ENCODE results near the gene FBXO42. TPM values are rescaled to one million over a fixed set of nuclear protein-coding genes. Genes with fewer than 3 reads are reported as not detected.

The FBXO42 gene
- total and polyA plus RNA-seq, 9 of the 15 experiments (the other 6 are each of a cell fraction or from before 2014, with no cell fraction given): 7.2 to 24.8 (median 17.4) TPM

- Histone ChIP-seq H3K4me2 (ENCODE audit: insufficient read depth, low read length) (peak overlapping the region; percentile 99), H2AFZ (ENCODE audit: low read depth, low read length) (peak overlapping the region; percentile 87), H3K9me3 (replicated peaks; ENCODE audit: control insufficient read depth, insufficient read depth, low read depth, low read length) (0 out of 2 replicates have a peak, but pooled peaks cover 3% of the 10 kb centered on the region), H3K9ac (ENCODE audit: insufficient read depth in 1 of 2, low read depth in 2 of 2, low read length in 2 of 2) (peak overlapping the region; percentile 89 to 92), H3K36me3 (ENCODE audit: control insufficient read depth, insufficient read depth, low read length) (peaks cover 13% of the 10 kb centered on the region; the same call in 2 of the 3 replicates), H3K27ac (ENCODE audit: extremely low read depth, low read depth, low read length) (peak overlapping the region; percentile 77; the same call in 2 of the 3 replicates), H3K27me3 (ENCODE audit: control insufficient read depth in 2 of 2, insufficient read depth in 2 of 2, low read length in 2 of 2) (no peaks in the 10 kb centered on the region), H3K9me1 (ENCODE audit: control insufficient read depth, insufficient read depth, low read length) (peaks cover 8% of the 10 kb centered on the region), H3K4me1 (replicated peaks in 1 of 2; ENCODE audit: control insufficient read depth in 2 of 2, insufficient read depth in 2 of 2, low read length in 2 of 2) (peaks cover 34 to 37% of the 10 kb centered on the region in 2 experiments; a peak in 4 of 5 replicates), H4K20me1 (replicated peaks; ENCODE audit: control insufficient read depth, insufficient read depth, low read length) (no peaks in the 10 kb centered on the region), H3K79me2 (ENCODE audit: control insufficient read depth, insufficient read depth, low read length) (peaks cover 12% of the 10 kb centered on the region), H3K4me3 (peak overlapping the region; percentile 64)
- DNase-seq (ENCODE audit: extremely low read depth in 1 of 4, low spot score in 3 of 4) (peak in 3 of 4 experiments; percentile 41 to 51 (median 42)), FAIRE-seq (no peak), ATAC-seq (peak; percentile 11)
- intact Hi-C loops (cut with micrococcal nuclease): loop anchor here (2.0 kb wide), 1 partner anchor 29 kb away; no protein-coding TSS in a partner anchor
- in situ Hi-C loops (cut with MboI): no loop called here
- BruUV-seq (replicated peaks): no TSS peak
- WGBS (ENCODE audit: insufficient coverage, low coverage, missing lambda C conversion rate): 42% methylated on average over 6 of the region's 6 CpGs
- ChIA-PET POLR2A (interaction anchor here (0.6 to 2.1 kb wide), 5 partner anchors 9 to 1442 kb away, joined by 3 to 5 read pairs (median 3); no protein-coding TSS in a partner anchor), CTCF (ENCODE audit: low intra/inter-chr PET ratio) (no interaction called here)
- TF ChIP-seq, protein P1, sequence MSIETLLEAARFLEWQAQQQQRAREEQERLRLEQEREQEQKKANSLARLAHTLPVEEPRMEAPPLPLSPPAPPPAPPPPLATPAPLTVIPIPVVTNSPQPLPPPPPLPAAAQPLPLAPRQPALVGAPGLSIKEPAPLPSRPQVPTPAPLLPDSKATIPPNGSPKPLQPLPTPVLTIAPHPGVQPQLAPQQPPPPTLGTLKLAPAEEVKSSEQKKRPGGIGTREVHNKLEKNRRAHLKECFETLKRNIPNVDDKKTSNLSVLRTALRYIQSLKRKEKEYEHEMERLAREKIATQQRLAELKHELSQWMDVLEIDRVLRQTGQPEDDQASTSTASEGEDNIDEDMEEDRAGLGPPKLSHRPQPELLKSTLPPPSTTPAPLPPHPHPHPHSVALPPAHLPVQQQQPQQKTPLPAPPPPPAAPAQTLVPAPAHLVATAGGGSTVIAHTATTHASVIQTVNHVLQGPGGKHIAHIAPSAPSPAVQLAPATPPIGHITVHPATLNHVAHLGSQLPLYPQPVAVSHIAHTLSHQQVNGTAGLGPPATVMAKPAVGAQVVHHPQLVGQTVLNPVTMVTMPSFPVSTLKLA (conservative IDR thresholded peaks at IDR 0.05): 0 out of 4 replicates have a peak, but pooled peaks of 1 of the 2 experiments have one; percentile 19
- TF ChIP-seq ZNF395 (CRISPR knock-in tag; IDR thresholded peaks at IDR 0.05) (0 out of 2 replicates have a peak, but pooled peaks have one; percentile 39), MAX (CRISPR knock-in tag; IDR thresholded peaks at IDR 0.05) (0 out of 2 replicates have a peak, but pooled peaks have one; percentile 27), ZNF785 (CRISPR knock-in tag; IDR thresholded peaks at IDR 0.05) (no peak), NFXL1 (CRISPR knock-in tag; IDR thresholded peaks at IDR 0.05) (no peak), MYNN (IDR thresholded peaks at IDR 0.05) (peak; percentile 50; the same call in 1 of the 2 replicates), MYNN (CRISPR knock-in tag; IDR thresholded peaks at IDR 0.05) (no peak), TOE1 (IDR thresholded peaks at IDR 0.05; ENCODE audit: borderline replicate concordance) (no peak), TOE1 (CRISPR knock-in tag; IDR thresholded peaks at IDR 0.05; ENCODE audit: borderline replicate concordance, low read depth) (0 out of 2 replicates have a peak, but pooled peaks have one; percentile 34)
- TF ChIP-seq, protein P2, sequence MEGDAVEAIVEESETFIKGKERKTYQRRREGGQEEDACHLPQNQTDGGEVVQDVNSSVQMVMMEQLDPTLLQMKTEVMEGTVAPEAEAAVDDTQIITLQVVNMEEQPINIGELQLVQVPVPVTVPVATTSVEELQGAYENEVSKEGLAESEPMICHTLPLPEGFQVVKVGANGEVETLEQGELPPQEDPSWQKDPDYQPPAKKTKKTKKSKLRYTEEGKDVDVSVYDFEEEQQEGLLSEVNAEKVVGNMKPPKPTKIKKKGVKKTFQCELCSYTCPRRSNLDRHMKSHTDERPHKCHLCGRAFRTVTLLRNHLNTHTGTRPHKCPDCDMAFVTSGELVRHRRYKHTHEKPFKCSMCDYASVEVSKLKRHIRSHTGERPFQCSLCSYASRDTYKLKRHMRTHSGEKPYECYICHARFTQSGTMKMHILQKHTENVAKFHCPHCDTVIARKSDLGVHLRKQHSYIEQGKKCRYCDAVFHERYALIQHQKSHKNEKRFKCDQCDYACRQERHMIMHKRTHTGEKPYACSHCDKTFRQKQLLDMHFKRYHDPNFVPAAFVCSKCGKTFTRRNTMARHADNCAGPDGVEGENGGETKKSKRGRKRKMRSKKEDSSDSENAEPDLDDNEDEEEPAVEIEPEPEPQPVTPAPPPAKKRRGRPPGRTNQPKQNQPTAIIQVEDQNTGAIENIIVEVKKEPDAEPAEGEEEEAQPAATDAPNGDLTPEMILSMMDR (IDR thresholded peaks at IDR 0.05 in 2 of 3, conservative IDR thresholded peaks at IDR 0.05 in 1 of 3; ENCODE audit: insufficient read depth in 2 of 3, low read depth in 1 of 3, low read length in 3 of 3): peak in 2 of 3 experiments; percentile 15 to 28; a peak in 1 of 6 replicates
- TF ChIP-seq, protein P3, sequence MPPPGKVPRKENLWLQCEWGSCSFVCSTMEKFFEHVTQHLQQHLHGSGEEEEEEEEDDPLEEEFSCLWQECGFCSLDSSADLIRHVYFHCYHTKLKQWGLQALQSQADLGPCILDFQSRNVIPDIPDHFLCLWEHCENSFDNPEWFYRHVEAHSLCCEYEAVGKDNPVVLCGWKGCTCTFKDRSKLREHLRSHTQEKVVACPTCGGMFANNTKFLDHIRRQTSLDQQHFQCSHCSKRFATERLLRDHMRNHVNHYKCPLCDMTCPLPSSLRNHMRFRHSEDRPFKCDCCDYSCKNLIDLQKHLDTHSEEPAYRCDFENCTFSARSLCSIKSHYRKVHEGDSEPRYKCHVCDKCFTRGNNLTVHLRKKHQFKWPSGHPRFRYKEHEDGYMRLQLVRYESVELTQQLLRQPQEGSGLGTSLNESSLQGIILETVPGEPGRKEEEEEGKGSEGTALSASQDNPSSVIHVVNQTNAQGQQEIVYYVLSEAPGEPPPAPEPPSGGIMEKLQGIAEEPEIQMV (tag; conservative IDR thresholded peaks at IDR 0.05; ENCODE audit: low read depth): 0 out of 2 replicates have a peak, but pooled peaks have one; percentile 12
Observed at GRCh38 chr1:16235944-16236510, 116.3 kb downstream of the FBXO42 start.

All from K562 (cell line).